ENCODE data around the gene BEST2. TPM values are rescaled to one million over a fixed set of nuclear protein-coding genes. Genes with fewer than 3 reads are reported as not detected.

The BEST2 gene
- total RNA-seq, 1 experiment from 2014 or later: 0.10 TPM

GRCh38 chr19:12800466-12800770 lies 48.8 kb downstream of the BEST2 start:
- Histone ChIP-seq H3K27me3 (ENCODE audit: insufficient read depth, low read length) (no peaks in the 10 kb centered on the region), H3K9me3 (ENCODE audit: control insufficient read depth in 1 of 2, insufficient read depth in 1 of 2, low read depth in 1 of 2, low read length in 2 of 2) (no peaks in the 10 kb centered on the region), H3K79me2 (ENCODE audit: insufficient read depth, low read length) (peaks cover 25% of the 10 kb centered on the region), H3K27ac (ENCODE audit: low read depth, low read length) (peak overlapping the region; percentile 86), H3K4me2 (ENCODE audit: low read length) (peak overlapping the region; percentile 100), H3K9me2 (ENCODE audit: insufficient read depth) (no peaks in the 10 kb centered on the region), H3K36me3 (ENCODE audit: control insufficient read depth in 1 of 2, insufficient read depth in 2 of 2, low read length in 2 of 2) (peaks cover 4 to 19% of the 10 kb centered on the region in 2 experiments; a peak in 3 of 4 replicates), H3K4me3 (replicated peaks in 1 of 2; ENCODE audit: low read depth in 1 of 2, low read length in 2 of 2) (peak overlapping the region; percentile 93 to 97), H4K20me1 (ENCODE audit: insufficient read depth) (no peaks in the 10 kb centered on the region), H3K4me1 (ENCODE audit: control insufficient read depth in 1 of 2, insufficient read depth in 2 of 2, low read length in 2 of 2) (peaks cover 19 to 42% of the 10 kb centered on the region in 2 experiments), H3K9ac (ENCODE audit: low read length) (peak overlapping the region; percentile 94), H2AFZ (ENCODE audit: low read depth, low read length, poor library complexity, severe bottlenecking) (no peak overlapping the region)
- intact Hi-C loops (cut with micrococcal nuclease): loop anchor here (5.0 kb wide), 1 partner anchor 37 kb away; the partner anchor contains the start of gene MAST1
- TF ChIP-seq ZFX (IDR thresholded peaks at IDR 0.05): no peak
- TF ChIP-seq SIN3A (IDR thresholded peaks at IDR 0.05; ENCODE audit: low read depth): no peak
- no peak for TF ChIP-seq POLR2AphosphoS5 (IDR thresholded peaks at IDR 0.05; ENCODE audit: low read depth, low read length)
- no peak for TF ChIP-seq TCF7L2 (IDR thresholded peaks at IDR 0.05; ENCODE audit: borderline replicate concordance, extremely low read depth, insufficient read depth, insufficient read length)
- TF ChIP-seq ZBTB33 (IDR thresholded peaks at IDR 0.05; ENCODE audit: extremely low read depth, insufficient replicate concordance, low read length): no peak
- TF ChIP-seq MAX (IDR thresholded peaks at IDR 0.05): no peak
- no peak for DNase-seq (ENCODE audit: low read depth, low spot score)
- RAD21 ChIA-PET (ENCODE audit: low non-redundant PET in 1 of 2, low total read pairs in 2 of 2, uncharacterized antibody in 2 of 2, unreplicated experiment in 2 of 2): no interaction called here
- POLR2A ChIA-PET: interaction anchor here (1.2 to 1.4 kb wide), 2 partner anchors 9 to 30 kb away, joined by 3 to 5 read pairs; partner anchors contain the start of gene JUNB
- ATAC-seq: no peak
- CTCF ChIA-PET: interaction anchor here (0.9 to 6.4 kb wide), 4 partner anchors 25 to 294 kb away, joined by 3 to 87 read pairs (median 4); partner anchors contain the start of gene HOOK2
- BruUV-seq (replicated peaks): no TSS peak

All from HCT116 (cell line).